Kidney (tissue), 14 donors: ENCODE results near the gene PIP5K1A. TPM values are rescaled to one million over a fixed set of nuclear protein-coding genes. Genes with fewer than 3 reads are reported as not detected.

ENCODE experiments used
- DNase-seq, 5 donors: peaks; one replicate each; pipeline ENCODE4 v3.0.0-alpha.2; 2013 to 2020
- FAIRE-seq: peaks from 2 replicates; lab custom pipeline; 2012; peaks lifted over from hg19 to GRCh38; lab: Jason Lieb, UNC
- H3K27ac ChIP-seq, 2 donors: one replicate each; pipeline ENCODE4 v1.7.0; 2013; ENCODE audit warnings: low read depth in 2 of 2, low read length in 2 of 2, inconsistent platforms in 1 of 2
- H3K27me3 ChIP-seq: one replicate; pipeline ENCODE4 v1.7.1; 2013; ENCODE audit warnings: low read length, inconsistent platforms; ENCODE audit not compliant: control insufficient read depth, insufficient read depth
- H3K36me3 ChIP-seq, 3 donors: one replicate each; pipeline versions ENCODE4 v1.7.0 to v1.7.1; 2013; ENCODE audit warnings: low read length in 3 of 3, control low read depth in 1 of 3, inconsistent platforms in 1 of 3; ENCODE audit not compliant: insufficient read depth in 3 of 3, control insufficient read depth in 2 of 3
- H3K4me1 ChIP-seq, 3 donors: one replicate each; pipeline versions ENCODE4 v1.7.0 to v1.7.1; 2013; ENCODE audit warnings: low read length in 3 of 3, inconsistent platforms in 1 of 3, low read depth in 1 of 3; ENCODE audit not compliant: control insufficient read depth in 2 of 3, insufficient read depth in 2 of 3
- H3K4me3 ChIP-seq, 3 donors: one replicate each; pipeline versions ENCODE4 v1.7.0 to v1.8.1; 2013; ENCODE audit warnings: low read length in 3 of 3, control low read depth in 1 of 3, inconsistent platforms in 1 of 3
- H3K9ac ChIP-seq, 3 donors: one replicate each; pipeline versions ENCODE4 v1.7.0 to v1.7.1; 2013; ENCODE audit warnings: low read length in 3 of 3, control low read depth in 1 of 3, inconsistent platforms in 1 of 3
- H3K9me3 ChIP-seq, 3 donors: one replicate each; pipeline versions ENCODE4 v1.7.0 to v1.7.1; 2013; ENCODE audit warnings: low read length in 3 of 3, control low read depth in 1 of 3, inconsistent platforms in 1 of 3; ENCODE audit not compliant: control insufficient read depth in 2 of 3, insufficient read depth in 1 of 3
- intact Hi-C: fragments of 100-400 bp; cut with DNase I; formaldehyde crosslinking; loops from one replicate; pipeline ENCODE4 v1.11.1; 2022
- polyA plus RNA-seq: library from polyadenylated mRNA; stranded (reverse); fragments of 350-450 nt; fragmentation: Illumina TruSeq; extraction: RNeasy Lipid Tissue Mini Kit (QIAGEN cat#74804); gene quantifications from one replicate; pipeline ENCODE4 v1.2.3, GENCODE V29; 2014; ENCODE audit warnings: low read depth, low replicate concordance; ENCODE audit not compliant: insufficient read depth
- total RNA-seq: library from RNA; stranded (reverse); fragmentation: NEBNext Ultra II Directional; extraction: Animal tissue kit (Norgen Biotek cat#: 25700); gene quantifications from one replicate; pipeline ENCODE4 v1.2.1, GENCODE V29; 2021
- TF ChIP-seq, protein P1 (sequence below): IDR thresholded peaks from 3 replicates; pipeline ENCODE4 v1.5.1; 2012; ENCODE audit warnings: mild to moderate bottlenecking, moderate library complexity, borderline replicate concordance; ENCODE audit not compliant: insufficient read depth; ENCODE audit errors: extremely low read depth
- donor health status: control.
- donor health status: control.
- donor health status: control.
- donor health status: control.
- donor health status: control.
- donor health status: DM: yes; HTN: yes; CAD: no.
- donor health status: Normal renal cell carcinoma (clear cell type).

PIP5K1A gene
- total and polyA plus RNA-seq, 2 donors from 2014 or later, result 15.5 to 49.0 TPM

GRCh38 chr1:151286619-151287340 is 88.4 kb downstream of the PIP5K1A start:
- Histone ChIP-seq H3K36me3 (peaks cover 0 to 44% (median 26%) of the 10 kb centered on the region in 3 donors), H3K4me1 (peaks cover 0 to 15% (median 0%) of the 10 kb centered on the region in 3 donors), H3K9ac (no peak overlapping the region), H3K27ac (no peak overlapping the region), H3K9me3 (no peaks in the 10 kb centered on the region), H3K27me3 (no peaks in the 10 kb centered on the region), H3K4me3 (no peak overlapping the region)
- FAIRE-seq, result no peak
- intact Hi-C loops, result no loop called here
- DNase-seq, result no peak
- TF ChIP-seq, protein P1, sequence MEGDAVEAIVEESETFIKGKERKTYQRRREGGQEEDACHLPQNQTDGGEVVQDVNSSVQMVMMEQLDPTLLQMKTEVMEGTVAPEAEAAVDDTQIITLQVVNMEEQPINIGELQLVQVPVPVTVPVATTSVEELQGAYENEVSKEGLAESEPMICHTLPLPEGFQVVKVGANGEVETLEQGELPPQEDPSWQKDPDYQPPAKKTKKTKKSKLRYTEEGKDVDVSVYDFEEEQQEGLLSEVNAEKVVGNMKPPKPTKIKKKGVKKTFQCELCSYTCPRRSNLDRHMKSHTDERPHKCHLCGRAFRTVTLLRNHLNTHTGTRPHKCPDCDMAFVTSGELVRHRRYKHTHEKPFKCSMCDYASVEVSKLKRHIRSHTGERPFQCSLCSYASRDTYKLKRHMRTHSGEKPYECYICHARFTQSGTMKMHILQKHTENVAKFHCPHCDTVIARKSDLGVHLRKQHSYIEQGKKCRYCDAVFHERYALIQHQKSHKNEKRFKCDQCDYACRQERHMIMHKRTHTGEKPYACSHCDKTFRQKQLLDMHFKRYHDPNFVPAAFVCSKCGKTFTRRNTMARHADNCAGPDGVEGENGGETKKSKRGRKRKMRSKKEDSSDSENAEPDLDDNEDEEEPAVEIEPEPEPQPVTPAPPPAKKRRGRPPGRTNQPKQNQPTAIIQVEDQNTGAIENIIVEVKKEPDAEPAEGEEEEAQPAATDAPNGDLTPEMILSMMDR, result no peak

- H3K9me3 ChIP-seq, result no peaks in the 10 kb centered on the region
- intact Hi-C loops, result no loop called here
- H3K9ac ChIP-seq, result no peak overlapping the region
- no peaks in the 10 kb centered on the region for H3K27me3 ChIP-seq
- H3K4me3 ChIP-seq, result no peak overlapping the region
- no peak for FAIRE-seq
- H3K4me1 ChIP-seq, result peaks cover 0 to 15% (median 0%) of the 10 kb centered on the region in 3 donors
- no peak overlapping the region for H3K27ac ChIP-seq
- DNase-seq, result no peak
- TF ChIP-seq, protein P1, result no peak
- peaks cover 0 to 46% (median 28%) of the 10 kb centered on the region in 3 donors for H3K36me3 ChIP-seq
Observed at GRCh38 chr1:151287341-151287699, 89.0 kb downstream of the PIP5K1A start.

GRCh38 chr1:151287767-151288500 is 89.6 kb downstream of the PIP5K1A start:
- intact Hi-C loops, result no loop called here
- H3K9ac ChIP-seq, result no peak overlapping the region
- peaks cover 0 to 13% (median 0%) of the 10 kb centered on the region in 3 donors for H3K4me1 ChIP-seq
- TF ChIP-seq, protein P1, result no peak
- peak in 2 of 5 donors; percentile 47 to 70 for DNase-seq
- no peak overlapping the region for H3K4me3 ChIP-seq
- no peak for FAIRE-seq
- H3K9me3 ChIP-seq, result no peaks in the 10 kb centered on the region
- H3K27ac ChIP-seq, result no peak overlapping the region
- H3K27me3 ChIP-seq, result no peaks in the 10 kb centered on the region
- H3K36me3 ChIP-seq, result peaks cover 0 to 52% (median 31%) of the 10 kb centered on the region in 3 donors
